Measurements from ENCODE around the gene LYST.

DNA sequence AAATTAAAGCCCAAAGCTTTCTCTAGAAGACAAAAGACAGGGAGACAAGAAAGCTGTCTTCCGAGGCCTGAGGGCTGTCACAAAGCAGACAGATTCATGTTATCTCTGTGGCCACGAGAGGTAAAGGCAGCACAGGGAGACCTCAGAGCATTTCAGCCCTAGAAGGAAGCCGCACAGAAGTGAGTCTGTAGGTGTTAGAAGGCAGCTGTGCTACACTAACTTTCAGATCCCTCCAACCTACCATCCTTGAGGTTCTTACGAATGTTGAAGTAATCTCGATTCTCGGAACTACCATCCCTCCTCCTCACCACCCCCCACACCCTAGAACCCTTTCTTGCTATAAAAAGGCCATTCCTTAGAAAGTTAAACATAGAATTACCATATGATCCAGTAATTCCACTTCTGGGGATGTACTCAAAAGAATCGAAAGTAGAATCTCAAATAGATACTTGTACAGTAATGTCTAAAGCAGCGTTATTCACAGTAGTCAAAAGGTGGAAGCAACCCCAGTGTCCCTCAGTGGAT is 21.5 kb upstream of the LYST start:
- TF ChIP-seq, protein P1, sequence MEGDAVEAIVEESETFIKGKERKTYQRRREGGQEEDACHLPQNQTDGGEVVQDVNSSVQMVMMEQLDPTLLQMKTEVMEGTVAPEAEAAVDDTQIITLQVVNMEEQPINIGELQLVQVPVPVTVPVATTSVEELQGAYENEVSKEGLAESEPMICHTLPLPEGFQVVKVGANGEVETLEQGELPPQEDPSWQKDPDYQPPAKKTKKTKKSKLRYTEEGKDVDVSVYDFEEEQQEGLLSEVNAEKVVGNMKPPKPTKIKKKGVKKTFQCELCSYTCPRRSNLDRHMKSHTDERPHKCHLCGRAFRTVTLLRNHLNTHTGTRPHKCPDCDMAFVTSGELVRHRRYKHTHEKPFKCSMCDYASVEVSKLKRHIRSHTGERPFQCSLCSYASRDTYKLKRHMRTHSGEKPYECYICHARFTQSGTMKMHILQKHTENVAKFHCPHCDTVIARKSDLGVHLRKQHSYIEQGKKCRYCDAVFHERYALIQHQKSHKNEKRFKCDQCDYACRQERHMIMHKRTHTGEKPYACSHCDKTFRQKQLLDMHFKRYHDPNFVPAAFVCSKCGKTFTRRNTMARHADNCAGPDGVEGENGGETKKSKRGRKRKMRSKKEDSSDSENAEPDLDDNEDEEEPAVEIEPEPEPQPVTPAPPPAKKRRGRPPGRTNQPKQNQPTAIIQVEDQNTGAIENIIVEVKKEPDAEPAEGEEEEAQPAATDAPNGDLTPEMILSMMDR (IDR thresholded peaks at IDR 0.05): no peak
- TF ChIP-seq POLR2A (IDR thresholded peaks at IDR 0.05): no peak

Measured in sigmoid colon (tissue), 3 donors.